Osteoblast (primary cell): ENCODE data around the gene IL15. TPM values are rescaled to one million over a fixed set of nuclear protein-coding genes. Genes with fewer than 3 reads are reported as not detected.
"Not testable (repeated sequence)": the region's sequence is repeated elsewhere in the genome, so short reads cannot be mapped to it uniquely, and the experiment has no call there.

Experiments
- DNase-seq: peaks from one replicate; pipeline ENCODE4 v3.0.0; 2011; ENCODE audit warnings: low spot score, mixed read lengths; ENCODE audit not compliant: insufficient read length; ENCODE audit errors: missing footprints
- H2AFZ ChIP-seq: 2 replicates; pipeline ENCODE4 v1.6.0; 2011; ENCODE audit warnings: mild to moderate bottlenecking, low read length
- H3K27ac ChIP-seq: 2 replicates; pipeline ENCODE4 v1.5.1; 2011; ENCODE audit warnings: mild to moderate bottlenecking, low read depth, low read length, moderate library complexity
- H3K27me3 ChIP-seq: 2 replicates; pipeline ENCODE4 v1.6.0; 2012; ENCODE audit warnings: mild to moderate bottlenecking, control low read depth, inconsistent platforms, low read length, moderate library complexity; ENCODE audit not compliant: insufficient read depth
- H3K36me3 ChIP-seq: 2 replicates; pipeline ENCODE4 v1.5.1; 2011; ENCODE audit warnings: mild to moderate bottlenecking, low read length, control low read depth, moderate library complexity; ENCODE audit not compliant: insufficient read depth
- H3K4me1 ChIP-seq: 2 replicates; pipeline ENCODE4 v1.5.1; 2011; ENCODE audit warnings: mild to moderate bottlenecking, low read length, control low read depth, moderate library complexity; ENCODE audit not compliant: insufficient read depth
- H3K4me2 ChIP-seq: 2 replicates; pipeline ENCODE4 v1.6.0; 2011; ENCODE audit warnings: mild to moderate bottlenecking, low read length; ENCODE audit not compliant: insufficient read depth
- H3K4me3 ChIP-seq: fragments of 200-600 bp; sonication (generic); 3 replicates; pipeline ENCODE4 v1.5.1; 2012; ENCODE audit warnings: mild to moderate bottlenecking, low read length, inconsistent platforms; ENCODE audit not compliant: insufficient read depth
- H3K79me2 ChIP-seq: 2 replicates; pipeline ENCODE4 v1.6.0; 2012; ENCODE audit warnings: mild to moderate bottlenecking, low read length, control low read depth, inconsistent platforms; ENCODE audit not compliant: insufficient read depth
- H3K9me3 ChIP-seq: 2 replicates; pipeline ENCODE4 v1.5.1; 2011; ENCODE audit warnings: low read depth, low read length, control low read depth
- H4K20me1 ChIP-seq: 2 replicates; pipeline ENCODE4 v1.6.0; 2012; ENCODE audit warnings: mild to moderate bottlenecking, low read length, control low read depth; ENCODE audit not compliant: insufficient read depth
- CTCF ChIP-seq: IDR thresholded peaks from 2 replicates; pipeline ENCODE4 v1.5.1; 2011; ENCODE audit warnings: mild to moderate bottlenecking, low read depth, low read length, moderate library complexity; ENCODE audit errors: extremely low read depth
- total RNA-seq: library from RNA; depleted of rRNA; stranded (reverse); fragments of >200 nt; gene quantifications from 2 replicates; pipeline ENCODE4 v1.2.3, GENCODE V29; 2012

Gene IL15
- total RNA-seq, 1 donor = 3.3 TPM

- no peak for TF ChIP-seq CTCF
- no peaks in the 10 kb centered on the region for H3K9me3 ChIP-seq
- DNase-seq = no peak
- H3K79me2 ChIP-seq = no peaks in the 10 kb centered on the region
- H2AFZ ChIP-seq = no peak overlapping the region
- H3K36me3 ChIP-seq = no peaks in the 10 kb centered on the region
- no peak overlapping the region for H3K4me3 ChIP-seq
- H4K20me1 ChIP-seq = no peaks in the 10 kb centered on the region
- H3K27ac ChIP-seq = no peak overlapping the region
- no peak overlapping the region for H3K4me2 ChIP-seq
- H3K4me1 ChIP-seq = no peaks in the 10 kb centered on the region
- H3K27me3 ChIP-seq = no peaks in the 10 kb centered on the region
Observed at GRCh38 chr4:141605425-141605856, 30.9 kb upstream of the IL15 start.

- H3K4me1 ChIP-seq = no peaks in the 10 kb centered on the region
- no peaks in the 10 kb centered on the region for H3K27me3 ChIP-seq
- no peak for DNase-seq
- H2AFZ ChIP-seq = no peak overlapping the region
- H3K79me2 ChIP-seq = no peaks in the 10 kb centered on the region
- no peak overlapping the region for H3K4me2 ChIP-seq
- no peaks in the 10 kb centered on the region for H4K20me1 ChIP-seq
- no peak for TF ChIP-seq CTCF
- H3K9me3 ChIP-seq = no peaks in the 10 kb centered on the region
- H3K4me3 ChIP-seq = no peak overlapping the region
- H3K27ac ChIP-seq = no peak overlapping the region
- H3K36me3 ChIP-seq = no peaks in the 10 kb centered on the region
Observed at GRCh38 chr4:141609243-141609642, 27.1 kb upstream of the IL15 start.

- H3K9me3 ChIP-seq = no peaks in the 10 kb centered on the region
- TF ChIP-seq CTCF = no peak
- H4K20me1 ChIP-seq = no peaks in the 10 kb centered on the region
- no peaks in the 10 kb centered on the region for H3K4me1 ChIP-seq
- DNase-seq = no peak
- H3K27ac ChIP-seq = no peak overlapping the region
- H3K27me3 ChIP-seq = no peaks in the 10 kb centered on the region
- no peak overlapping the region for H2AFZ ChIP-seq
- H3K36me3 ChIP-seq = no peaks in the 10 kb centered on the region
- no peak overlapping the region for H3K4me2 ChIP-seq
- no peaks in the 10 kb centered on the region for H3K79me2 ChIP-seq
- no peak overlapping the region for H3K4me3 ChIP-seq
Observed at GRCh38 chr4:141610365-141610764, 26.0 kb upstream of the IL15 start.

- no peaks in the 10 kb centered on the region for H4K20me1 ChIP-seq
- no peak for TF ChIP-seq CTCF
- DNase-seq = no peak
Observed at GRCh38 chr4:141614878-141615586, 21.4 kb upstream of the IL15 start.

GRCh38 chr4:141615587-141615918, 20.8 kb upstream of the IL15 start:
- not testable (repeated sequence) for H3K4me1 ChIP-seq, H3K4me2 ChIP-seq, H3K27me3 ChIP-seq, H3K36me3 ChIP-seq, DNase-seq, H3K9me3 ChIP-seq, H3K79me2 ChIP-seq, H4K20me1 ChIP-seq, H3K27ac ChIP-seq, H3K4me3 ChIP-seq, H2AFZ ChIP-seq

More at GRCh38 chr4:141614878-141615586, 21.4 kb upstream of the IL15 start:
- Histone ChIP-seq H3K27me3 (no peaks in the 10 kb centered on the region), H3K9me3 (no peaks in the 10 kb centered on the region), H3K4me3 (no peak overlapping the region), H3K79me2 (no peaks in the 10 kb centered on the region), H3K27ac (no peak overlapping the region), H3K4me1 (no peaks in the 10 kb centered on the region), H3K36me3 (no peaks in the 10 kb centered on the region), H2AFZ (no peak overlapping the region), H3K4me2 (no peak overlapping the region)
